BLaER1 treated with 17β-estradiol and CSF1 and Interleukin-3, amounts not matched to agents 10 nM and 100 nM (cell line): ENCODE results near the gene IL4R.

Experiments
- H3K27ac ChIP-seq, 11 experiments: shearing (Covaris generic); formaldehyde crosslinking; 2 replicates each; pipeline ENCODE4 v1.8.1; 2022
- H3K27me3 ChIP-seq, 11 experiments: shearing (Covaris generic); formaldehyde crosslinking; 2 replicates each; pipeline ENCODE4 v1.8.1; 2022
- H3K36me3 ChIP-seq, 11 experiments: shearing (Covaris generic); formaldehyde crosslinking; 2 replicates each; pipeline ENCODE4 v1.8.1; 2022
- H3K4me1 ChIP-seq, 10 experiments: shearing (Covaris generic); formaldehyde crosslinking; 2 replicates each; pipeline ENCODE4 v1.8.1; 2022
- H3K4me2 ChIP-seq, 11 experiments: shearing (Covaris generic); formaldehyde crosslinking; 2 replicates each; pipeline ENCODE4 v1.8.1; 2022
- H3K4me3 ChIP-seq, 10 experiments: shearing (Covaris generic); formaldehyde crosslinking; 2 replicates each; pipeline ENCODE4 v1.8.1; 2022
- H3K9ac ChIP-seq, 11 experiments: shearing (Covaris generic); formaldehyde crosslinking; 2 replicates each; pipeline ENCODE4 v1.8.1; 2022
- H3K9me3 ChIP-seq, 11 experiments: shearing (Covaris generic); formaldehyde crosslinking; replicated peaks in 1 of 11; 2 replicates each; pipeline ENCODE4 v1.8.1; 2022
- H4K20me1 ChIP-seq, 11 experiments: shearing (Covaris generic); formaldehyde crosslinking; 2 replicates each; pipeline ENCODE4 v1.8.1; 2022
- Cebpa-rat ChIP-seq, 11 experiments: shearing (Covaris generic); IDR thresholded peaks; 2 replicates each; pipeline ENCODE4 v1.8.1; 2022

Gene IL4R

GRCh38 chr16:27355610-27356009, 41.8 kb downstream of the IL4R start:
- Histone ChIP-seq H3K9me3 (peaks cover 0 to 21% (median 9%) of the 10 kb centered on the region in 11 experiments; a peak in 14 of 22 replicates), H4K20me1 (peaks cover 0 to 20% (median 0%) of the 10 kb centered on the region in 11 experiments; a peak in 4 of 22 replicates), H3K9ac (no peak overlapping the region), H3K4me2 (no peak overlapping the region), H3K27ac (no peak overlapping the region), H3K27me3 (no peaks in the 10 kb centered on the region), H3K4me3 (no peak overlapping the region), H3K36me3 (peaks cover 40 to 100% (median 90%) of the 10 kb centered on the region in 11 experiments), H3K4me1 (0 out of 20 replicates have a peak, but pooled peaks cover 0 to 5% (median 0%) of the 10 kb centered on the region in 10 experiments)
- no peak for TF ChIP-seq Cebpa-rat (IDR thresholded peaks at IDR 0.05)

- Histone ChIP-seq H3K4me3 (no peak overlapping the region), H3K9me3 (peaks cover 0 to 18% (median 9%) of the 10 kb centered on the region in 11 experiments; a peak in 13 of 22 replicates), H3K9ac (no peak overlapping the region), H3K27ac (no peak overlapping the region), H3K36me3 (peaks cover 36 to 100% (median 90%) of the 10 kb centered on the region in 11 experiments), H4K20me1 (peaks cover 0 to 23% (median 0%) of the 10 kb centered on the region in 11 experiments; a peak in 5 of 22 replicates), H3K4me2 (no peak overlapping the region), H3K4me1 (peaks cover 0 to 5% (median 0%) of the 10 kb centered on the region in 10 experiments; a peak in 1 of 20 replicates), H3K27me3 (no peaks in the 10 kb centered on the region)
- TF ChIP-seq Cebpa-rat (IDR thresholded peaks at IDR 0.05) = no peak
Observed at GRCh38 chr16:27356794-27357193, 43.0 kb downstream of the IL4R start.

- Histone ChIP-seq H3K9ac (no peak overlapping the region), H3K27me3 (no peaks in the 10 kb centered on the region), H3K4me2 (no peak overlapping the region), H3K4me3 (no peak overlapping the region), H3K4me1 (peaks cover 0 to 24% (median 21%) of the 10 kb centered on the region in 10 experiments; a peak in 16 of 20 replicates), H3K9me3 (peaks cover 0 to 15% (median 8%) of the 10 kb centered on the region in 11 experiments; a peak in 11 of 22 replicates), H3K36me3 (peaks cover 32 to 100% (median 90%) of the 10 kb centered on the region in 11 experiments), H3K27ac (no peak overlapping the region), H4K20me1 (peaks cover 0 to 41% (median 0%) of the 10 kb centered on the region in 11 experiments; a peak in 6 of 22 replicates)
- no peak for TF ChIP-seq Cebpa-rat (IDR thresholded peaks at IDR 0.05)
Observed at GRCh38 chr16:27359051-27359450, 45.3 kb downstream of the IL4R start.

GRCh38 chr16:27359615-27360014, 45.8 kb downstream of the IL4R start:
- H3K9ac ChIP-seq = no peak overlapping the region
- H3K4me2 ChIP-seq = no peak overlapping the region
- no peak overlapping the region for H3K27ac ChIP-seq
- H3K4me3 ChIP-seq = no peak overlapping the region
- peaks cover 0 to 43% (median 0%) of the 10 kb centered on the region in 11 experiments; a peak in 6 of 22 replicates for H4K20me1 ChIP-seq
- H3K36me3 ChIP-seq = peaks cover 26 to 100% (median 90%) of the 10 kb centered on the region in 11 experiments; a peak in 21 of 22 replicates
- H3K9me3 ChIP-seq = peaks cover 0 to 15% (median 7%) of the 10 kb centered on the region in 11 experiments; a peak in 10 of 22 replicates
- peaks cover 0 to 30% (median 26%) of the 10 kb centered on the region in 10 experiments; a peak in 16 of 20 replicates for H3K4me1 ChIP-seq
- H3K27me3 ChIP-seq = no peaks in the 10 kb centered on the region
- TF ChIP-seq Cebpa-rat (IDR thresholded peaks at IDR 0.05) = no peak

GRCh38 chr16:27361987-27362386, 48.2 kb downstream of the IL4R start:
- Histone ChIP-seq H3K27ac (no peak overlapping the region), H3K9ac (0 out of 22 replicates have a peak overlapping the region, but pooled peaks of 1 of the 11 experiments have one; percentile 20), H3K27me3 (no peaks in the 10 kb centered on the region), H3K4me2 (peak overlapping the region in 8 of 11 experiments; percentile 52 to 85 (median 76); a peak in 14 of 22 replicates), H3K36me3 (peaks cover 24 to 86% (median 69%) of the 10 kb centered on the region in 11 experiments; a peak in 21 of 22 replicates), H3K9me3 (peaks cover 0 to 15% (median 7%) of the 10 kb centered on the region in 11 experiments; a peak in 10 of 22 replicates), H3K4me1 (peaks cover 8 to 48% (median 42%) of the 10 kb centered on the region in 10 experiments), H4K20me1 (peaks cover 0 to 47% (median 0%) of the 10 kb centered on the region in 11 experiments; a peak in 6 of 22 replicates), H3K4me3 (no peak overlapping the region)
- TF ChIP-seq Cebpa-rat (IDR thresholded peaks at IDR 0.05) = no peak

- no peaks in the 10 kb centered on the region for H3K27me3 ChIP-seq
- peak overlapping the region in 9 of 11 experiments; percentile 2 to 85 (median 76); a peak in 17 of 22 replicates for H3K4me2 ChIP-seq
- no peak for TF ChIP-seq Cebpa-rat (IDR thresholded peaks at IDR 0.05)
- H3K36me3 ChIP-seq = peaks cover 24 to 78% (median 65%) of the 10 kb centered on the region in 11 experiments; a peak in 21 of 22 replicates
- H3K9ac ChIP-seq = peak overlapping the region in 6 of 11 experiments; percentile 20 to 58 (median 53); a peak in 8 of 22 replicates
- no peak overlapping the region for H3K4me3 ChIP-seq
- peaks cover 0 to 47% (median 0%) of the 10 kb centered on the region in 11 experiments; a peak in 6 of 22 replicates for H4K20me1 ChIP-seq
- H3K4me1 ChIP-seq = peaks cover 15 to 53% (median 47%) of the 10 kb centered on the region in 10 experiments
- peaks cover 0 to 15% (median 7%) of the 10 kb centered on the region in 11 experiments; a peak in 10 of 22 replicates for H3K9me3 ChIP-seq
- H3K27ac ChIP-seq = peak overlapping the region in 4 of 11 experiments; percentile 18 to 43 (median 22); a peak in 5 of 22 replicates
Observed at GRCh38 chr16:27362570-27363245, 48.9 kb downstream of the IL4R start.

- Histone ChIP-seq H4K20me1 (peaks cover 0 to 47% (median 0%) of the 10 kb centered on the region in 11 experiments; a peak in 6 of 22 replicates), H3K4me2 (peak overlapping the region in 9 of 11 experiments; percentile 2 to 85 (median 76); a peak in 17 of 22 replicates), H3K9ac (peak overlapping the region in 4 of 11 experiments; percentile 52 to 58 (median 56); a peak in 6 of 22 replicates), H3K9me3 (peaks cover 0 to 13% (median 7%) of the 10 kb centered on the region in 11 experiments; a peak in 10 of 22 replicates), H3K27me3 (no peaks in the 10 kb centered on the region), H3K27ac (peak overlapping the region in 4 of 11 experiments; percentile 18 to 43 (median 22); a peak in 4 of 22 replicates), H3K36me3 (peaks cover 24 to 73% (median 59%) of the 10 kb centered on the region in 11 experiments; a peak in 21 of 22 replicates), H3K4me1 (peaks cover 19 to 58% (median 52%) of the 10 kb centered on the region in 10 experiments), H3K4me3 (no peak overlapping the region)
- TF ChIP-seq Cebpa-rat (IDR thresholded peaks at IDR 0.05) = no peak
Observed at GRCh38 chr16:27363246-27363632, 49.5 kb downstream of the IL4R start.

- Histone ChIP-seq H3K4me3 (no peak overlapping the region), H3K4me1 (peaks cover 25 to 64% (median 58%) of the 10 kb centered on the region in 10 experiments), H4K20me1 (peaks cover 0 to 47% (median 0%) of the 10 kb centered on the region in 11 experiments; a peak in 6 of 22 replicates), H3K27ac (no peak overlapping the region; a peak in 1 of 22 replicates), H3K27me3 (no peaks in the 10 kb centered on the region), H3K36me3 (peaks cover 24 to 68% (median 54%) of the 10 kb centered on the region in 11 experiments; a peak in 21 of 22 replicates), H3K9ac (no peak overlapping the region), H3K4me2 (peak overlapping the region in 5 of 11 experiments; percentile 73 to 85 (median 80); a peak in 7 of 22 replicates), H3K9me3 (peaks cover 0 to 9% (median 7%) of the 10 kb centered on the region in 11 experiments; a peak in 10 of 22 replicates)
- no peak for TF ChIP-seq Cebpa-rat (IDR thresholded peaks at IDR 0.05)
Observed at GRCh38 chr16:27363797-27364196, 50.0 kb downstream of the IL4R start.
